ENCODE data around the gene CPXM1. TPM values are rescaled to one million over a fixed set of nuclear protein-coding genes. Genes with fewer than 3 reads are reported as not detected.
A peak's percentile ranks its signal among the peaks of the same experiment; 100 is the strongest.

Gene CPXM1
- total and polyA plus RNA-seq, 10 donors: 0.23 to 2.9 (median 0.48) TPM

DNA sequence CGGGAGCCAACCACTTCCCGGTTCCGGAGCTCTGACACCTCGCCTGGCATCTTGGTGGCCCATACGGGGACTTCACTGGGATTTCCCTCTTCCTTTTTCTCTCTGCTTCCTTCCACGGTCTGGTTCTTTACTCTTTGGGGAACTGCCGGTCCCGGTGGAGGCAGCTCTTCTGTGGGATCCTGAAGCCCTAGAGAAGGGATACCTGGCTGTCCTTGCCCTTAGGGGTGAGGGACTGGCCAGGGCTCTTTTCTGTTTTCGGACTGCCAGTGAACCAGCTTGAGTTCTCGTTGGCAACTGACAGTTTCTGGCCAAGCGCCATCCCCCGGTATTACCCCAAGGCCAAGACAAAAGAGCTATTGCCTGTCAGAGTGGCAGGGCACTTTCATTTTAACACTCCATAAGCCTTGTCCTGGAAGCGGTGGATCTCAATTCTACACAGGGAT lies 880 bp upstream of the CPXM1 start:
- no peaks in the 10 kb centered on the region for H3K36me3 ChIP-seq
- H3K27me3 ChIP-seq (replicated peaks in 1 of 7): peaks cover 0 to 100% (median 51%) of the 10 kb centered on the region in 7 donors
- intact Hi-C loops (cut with DNase I; ENCODE audit: low total_unique reads): no loop called here
- H3K4me3 ChIP-seq: peak overlapping the region in 3 of 8 donors; percentile 42 to 65 (median 43)
- no peak overlapping the region for H3K27ac ChIP-seq
- TF ChIP-seq, protein P1, sequence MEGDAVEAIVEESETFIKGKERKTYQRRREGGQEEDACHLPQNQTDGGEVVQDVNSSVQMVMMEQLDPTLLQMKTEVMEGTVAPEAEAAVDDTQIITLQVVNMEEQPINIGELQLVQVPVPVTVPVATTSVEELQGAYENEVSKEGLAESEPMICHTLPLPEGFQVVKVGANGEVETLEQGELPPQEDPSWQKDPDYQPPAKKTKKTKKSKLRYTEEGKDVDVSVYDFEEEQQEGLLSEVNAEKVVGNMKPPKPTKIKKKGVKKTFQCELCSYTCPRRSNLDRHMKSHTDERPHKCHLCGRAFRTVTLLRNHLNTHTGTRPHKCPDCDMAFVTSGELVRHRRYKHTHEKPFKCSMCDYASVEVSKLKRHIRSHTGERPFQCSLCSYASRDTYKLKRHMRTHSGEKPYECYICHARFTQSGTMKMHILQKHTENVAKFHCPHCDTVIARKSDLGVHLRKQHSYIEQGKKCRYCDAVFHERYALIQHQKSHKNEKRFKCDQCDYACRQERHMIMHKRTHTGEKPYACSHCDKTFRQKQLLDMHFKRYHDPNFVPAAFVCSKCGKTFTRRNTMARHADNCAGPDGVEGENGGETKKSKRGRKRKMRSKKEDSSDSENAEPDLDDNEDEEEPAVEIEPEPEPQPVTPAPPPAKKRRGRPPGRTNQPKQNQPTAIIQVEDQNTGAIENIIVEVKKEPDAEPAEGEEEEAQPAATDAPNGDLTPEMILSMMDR (IDR thresholded peaks at IDR 0.05 in 8 of 11, conservative IDR thresholded peaks at IDR 0.05 in 3 of 11): no peak
- TF ChIP-seq POLR2AphosphoS5 (IDR thresholded peaks at IDR 0.05) (no peak), POLR2A (IDR thresholded peaks at IDR 0.05) (no peak)
- no peak for DNase-seq
- WGBS, 5 donors: 4 to 10% (median 4%) methylated on average over 13 of the region's 13 CpGs
- H3K4me1 ChIP-seq: peaks cover 3 to 33% (median 26%) of the 10 kb centered on the region in 6 donors
- H3K9me3 ChIP-seq: no peaks in the 10 kb centered on the region

DNA sequence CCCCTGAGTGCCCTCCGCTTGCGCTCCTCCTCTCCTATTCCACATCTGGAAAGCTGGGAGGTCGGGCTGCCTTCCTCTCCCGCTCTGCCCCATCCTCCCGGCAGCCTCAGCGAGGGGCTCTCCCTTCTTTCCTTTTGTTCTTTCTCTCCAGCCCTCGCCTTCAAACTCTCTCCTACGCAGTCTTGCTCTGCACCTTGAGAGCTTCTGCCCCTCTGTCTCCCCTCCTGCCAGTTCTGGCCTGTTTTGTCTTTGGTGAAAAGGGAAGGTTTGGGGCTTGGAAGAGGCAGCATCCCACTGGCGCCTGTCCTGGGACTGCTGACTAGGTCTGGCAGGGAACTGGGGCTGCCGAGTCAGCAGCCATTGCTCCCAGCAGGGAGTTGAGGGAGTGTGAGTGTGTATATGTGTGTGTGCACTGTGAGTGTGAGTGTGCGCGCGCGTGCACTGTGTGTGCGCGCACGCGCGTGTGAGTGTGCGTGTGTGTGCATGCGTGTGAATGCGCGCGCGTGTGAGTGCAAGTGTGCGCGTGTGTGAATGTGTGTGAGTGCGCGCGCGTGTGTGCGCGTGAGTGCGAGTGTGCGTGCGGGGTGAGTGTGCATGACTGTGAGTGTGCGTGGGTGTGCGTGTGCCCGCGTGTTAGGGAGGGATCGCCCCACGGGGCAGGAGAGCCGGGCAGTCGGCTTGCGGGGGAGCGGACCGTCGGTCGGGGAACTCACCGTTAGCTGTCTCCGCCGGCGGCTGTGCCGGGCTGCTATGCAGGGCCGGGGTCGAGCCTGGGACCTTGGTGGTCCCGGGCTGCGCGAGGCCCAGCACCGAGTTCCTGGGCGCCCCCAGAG lies 523 bp downstream of the CPXM1 start:
- H3K27ac ChIP-seq: no peak overlapping the region
- H3K36me3 ChIP-seq: no peaks in the 10 kb centered on the region
- TF ChIP-seq, protein P1 (IDR thresholded peaks at IDR 0.05 in 8 of 11, conservative IDR thresholded peaks at IDR 0.05 in 3 of 11): no peak
- TF ChIP-seq POLR2A (IDR thresholded peaks at IDR 0.05) (no peak), POLR2AphosphoS5 (IDR thresholded peaks at IDR 0.05) (no peak)
- peak overlapping the region in 7 of 8 donors; percentile 25 to 65 (median 34) for H3K4me3 ChIP-seq
- 1 to 4% (median 2%) methylated on average over 19 to 61 of the region's 61 CpGs for WGBS, 5 donors
- H3K4me1 ChIP-seq: peaks cover 3 to 31% (median 26%) of the 10 kb centered on the region in 6 donors
- H3K27me3 ChIP-seq (replicated peaks in 1 of 7): peaks cover 0 to 100% (median 42%) of the 10 kb centered on the region in 7 donors
- DNase-seq: no peak
- no peaks in the 10 kb centered on the region for H3K9me3 ChIP-seq
- intact Hi-C loops (cut with DNase I; ENCODE audit: low total_unique reads): no loop called here

DNA sequence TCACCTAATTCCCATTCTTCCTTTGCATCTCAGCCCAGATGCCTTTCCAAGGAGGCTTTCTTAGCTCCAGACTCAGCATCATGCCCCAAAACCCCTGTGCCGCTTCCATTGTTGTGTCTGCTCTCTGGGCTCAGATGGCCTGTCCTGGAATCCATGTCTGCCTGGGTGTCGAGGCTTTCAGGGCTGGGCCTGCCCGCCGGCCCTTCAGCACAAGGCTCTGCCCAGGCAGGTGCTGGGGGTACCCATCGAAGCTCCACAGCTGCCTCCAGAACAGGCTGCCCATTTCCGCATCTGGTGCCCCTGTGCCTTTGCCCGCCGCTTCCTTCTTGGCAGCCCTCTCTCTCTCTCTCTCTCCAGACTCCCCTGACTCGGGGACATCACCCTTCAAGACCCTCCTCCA lies 1.2 kb downstream of the CPXM1 start:
- peaks cover 0 to 98% (median 35%) of the 10 kb centered on the region in 7 donors for H3K27me3 ChIP-seq (replicated peaks in 1 of 7)
- H3K36me3 ChIP-seq: no peaks in the 10 kb centered on the region
- H3K9me3 ChIP-seq: no peaks in the 10 kb centered on the region

More for the DNA sequence above, 1.2 kb downstream of the CPXM1 start:
- 33 to 45% (median 34%) methylated on average over 9 of the region's 9 CpGs for WGBS, 5 donors
- Histone ChIP-seq H3K4me1 (peaks cover 3 to 29% (median 26%) of the 10 kb centered on the region in 6 donors), H3K4me3 (peak overlapping the region in 6 of 8 donors; percentile 25 to 65 (median 38)), H3K27ac (no peak overlapping the region)
- intact Hi-C loops (cut with DNase I; ENCODE audit: low total_unique reads): no loop called here
- TF ChIP-seq POLR2A (IDR thresholded peaks at IDR 0.05) (no peak), POLR2AphosphoS5 (IDR thresholded peaks at IDR 0.05) (no peak)
- TF ChIP-seq, protein P1 (IDR thresholded peaks at IDR 0.05 in 8 of 11, conservative IDR thresholded peaks at IDR 0.05 in 3 of 11): no peak
- DNase-seq: no peak

Measured in spleen (tissue), 11 donors.